GM13976 (cell line): ENCODE measurements around the gene PEPD.

ENCODE experiments used
- DNase-seq: peaks from one replicate; pipeline ENCODE4 v3.0.0; 2012; ENCODE audit warnings: low spot score
- CTCF ChIP-seq: IDR thresholded peaks from 2 replicates; pipeline ENCODE4 v1.5.1; 2012; ENCODE audit warnings: borderline replicate concordance, mild to moderate bottlenecking; ENCODE audit not compliant: insufficient read depth; ENCODE audit errors: extremely low read depth, missing control alignments, control extremely low read depth
- in situ Hi-C: fragments of 300-500 bp; cut with MboI; formaldehyde crosslinking; loops from one replicate; pipeline ENCODE4 v1.12.0; 2022; ENCODE audit warnings: low sequenced_read_pairs, mixed read lengths, inconsistent platforms; ENCODE audit not compliant: unreplicated experiment

Gene PEPD

DNA sequence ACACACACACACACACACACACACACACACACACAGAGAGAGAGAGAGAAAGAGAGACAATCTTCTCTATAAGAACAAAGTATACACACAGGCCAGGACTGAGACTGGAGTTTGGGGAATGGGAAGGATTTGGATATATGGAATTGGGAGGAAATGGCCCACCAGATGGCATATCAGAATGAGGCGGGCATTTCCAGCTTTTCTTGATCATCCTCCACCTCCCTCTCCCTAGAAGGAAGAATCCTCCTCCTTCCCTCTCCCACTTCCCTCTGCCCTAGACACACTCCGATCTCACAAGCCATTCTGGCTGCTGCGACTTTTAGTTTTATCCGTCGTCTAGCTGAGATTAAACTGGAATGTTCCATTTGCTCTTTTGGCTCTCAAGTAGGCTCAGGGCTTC lies 158.1 kb downstream of the PEPD start:
- in situ Hi-C loops: no loop called here
- DNase-seq: no peak
- no peak for TF ChIP-seq CTCF

DNA sequence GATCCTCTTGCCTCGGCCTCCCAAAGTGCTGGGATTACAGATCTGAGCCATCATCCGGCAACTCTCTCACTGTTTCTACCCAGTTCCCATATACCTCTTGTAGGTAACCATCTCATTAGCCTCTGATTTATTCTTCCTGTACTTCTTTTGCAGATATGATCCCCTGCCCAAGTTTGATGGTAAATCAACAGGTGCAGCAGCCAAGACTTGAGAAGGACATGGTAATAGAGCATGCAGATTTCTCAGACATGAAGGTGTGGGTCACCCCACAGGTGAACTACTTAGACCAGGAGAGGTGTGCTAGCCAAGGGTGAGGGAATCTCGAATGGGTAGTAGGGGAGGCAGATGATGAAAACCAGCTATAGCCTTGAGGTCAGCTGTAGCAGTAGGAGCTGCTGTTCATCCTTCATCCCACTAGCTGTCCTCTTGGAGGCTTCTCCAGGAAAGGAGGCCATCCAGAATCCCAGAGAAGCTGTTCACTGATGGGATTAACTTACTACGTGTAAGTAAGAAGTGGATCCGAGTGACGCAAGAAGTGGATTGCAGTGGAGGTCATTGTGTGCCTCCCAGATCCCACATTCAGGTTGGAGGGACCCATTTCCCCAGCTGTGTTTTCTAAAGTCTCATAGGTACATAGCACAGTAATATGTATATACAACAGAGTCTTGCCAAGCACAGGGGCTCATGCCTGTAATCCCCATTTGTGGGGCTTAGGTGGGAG lies 158.9 kb downstream of the PEPD start:
- TF ChIP-seq CTCF: no peak
- in situ Hi-C loops: no loop called here
- DNase-seq: no peak

DNA sequence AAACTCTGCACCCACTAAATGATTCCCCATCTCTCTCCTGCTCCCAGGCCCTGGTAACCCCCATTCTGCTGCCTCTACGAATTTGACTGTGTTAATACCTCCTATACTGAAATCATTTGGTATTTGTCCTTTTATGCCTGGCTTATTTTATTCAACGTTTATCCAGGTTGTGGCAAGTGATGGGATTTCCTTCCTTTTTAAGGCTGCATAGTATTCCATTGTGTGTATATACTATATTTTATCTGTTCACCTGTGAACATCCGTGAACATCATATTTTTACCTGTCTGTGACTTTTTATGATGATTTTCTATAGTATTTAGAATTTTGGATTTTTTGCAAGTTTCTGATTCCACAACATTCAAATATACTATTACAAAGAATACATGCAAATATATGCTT lies 162.0 kb downstream of the PEPD start:
- in situ Hi-C loops: no loop called here
- TF ChIP-seq CTCF: no peak
- no peak for DNase-seq

- no peak for DNase-seq
- no peak for TF ChIP-seq CTCF
- in situ Hi-C loops: no loop called here
These were observed 163.2 kb downstream of the PEPD start for GRCh38 chr19:33358408-33358807.

DNA sequence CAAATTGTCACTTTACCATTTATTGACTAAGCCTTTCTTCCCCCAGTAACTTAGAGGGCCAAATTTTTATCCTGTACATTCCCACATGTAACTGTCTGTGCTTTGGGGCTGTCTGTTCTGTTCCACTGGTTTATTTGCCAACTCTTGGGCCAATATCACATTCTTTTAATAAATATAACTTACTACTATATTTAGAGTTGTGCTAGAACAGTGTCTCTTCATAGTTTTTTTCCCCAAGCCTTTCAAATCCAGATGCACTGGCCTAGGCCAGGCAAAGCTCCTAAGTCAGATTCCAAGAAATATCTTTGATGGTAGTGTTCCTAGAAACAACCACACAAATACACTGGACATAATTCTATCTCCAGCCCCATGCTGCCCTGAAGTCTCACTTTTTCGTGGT lies 164.0 kb downstream of the PEPD start:
- no peak for TF ChIP-seq CTCF
- in situ Hi-C loops: no loop called here

GRCh38 chr19:33355535-33355934 lies 166.1 kb downstream of the PEPD start:
- no peak for DNase-seq
- in situ Hi-C loops: no loop called here
- no peak for TF ChIP-seq CTCF

More for the DNA sequence above, 164.0 kb downstream of the PEPD start:
- no peak for DNase-seq
